Natural killer cell treated with Interleukin-12 subunit alpha and Interleukin-12 subunit beta and Interleukin-15 and Interleukin-18, amount 100 ng/mL, for 72 hours (primary cell): ENCODE measurements around the gene SYT1. TPM values are rescaled to one million over a fixed set of nuclear protein-coding genes. Genes with fewer than 3 reads are reported as not detected.

Experiments used
- ATAC-seq, 2 donors: fragments of 150-1000 bp; cut with Tn5 transposase in 1 of 2; sonication (Bioruptor Pico), chemical (Tn5 transposase) in 1 of 2; 2 replicates each; pipeline ENCODE4 v1.10.0; 2021
- DNase-seq: peaks from one replicate; pipeline ENCODE4 v3.0.0; 2022; ENCODE audit warnings: low spot score
- H3K27ac Mint-ChIP-seq, 2 donors: 1 replicate in 1 of 2; 2 replicates in 1 of 2; pipeline ENCODE4 v1.8.0; 2022; ENCODE audit warnings: mixed read lengths in 2 of 2, mild to moderate bottlenecking in 1 of 2, moderate library complexity in 1 of 2
- H3K27me3 Mint-ChIP-seq, 2 donors: 1 replicate in 1 of 2; 2 replicates in 1 of 2; pipeline ENCODE4 v1.8.0; 2022; ENCODE audit warnings: mixed read lengths in 2 of 2
- H3K36me3 Mint-ChIP-seq: one replicate; pipeline ENCODE4 v1.8.0; 2022; ENCODE audit warnings: mixed read lengths
- H3K4me1 Mint-ChIP-seq, 2 donors: 1 replicate in 1 of 2; 2 replicates in 1 of 2; pipeline ENCODE4 v1.8.0; 2022; ENCODE audit warnings: low read depth in 2 of 2, mixed read lengths in 2 of 2, mild to moderate bottlenecking in 1 of 2
- H3K4me3 Mint-ChIP-seq: one replicate; pipeline ENCODE4 v1.8.0; 2022; ENCODE audit warnings: mixed read lengths
- H3K9me3 Mint-ChIP-seq: 2 replicates; pipeline ENCODE4 v1.8.0; 2022; ENCODE audit warnings: mixed read lengths
- total RNA-seq, 2 donors: library from RNA; stranded (reverse); gene quantifications; one replicate each; pipeline ENCODE4 v1.2.3, GENCODE V29; 2022

Gene SYT1
- total RNA-seq, 2 donors from 2014 or later = not detected

GRCh38 chr12:79374545-79374944, 510.0 kb downstream of the SYT1 start:
- Mint-ChIP-seq H3K27ac (no peak overlapping the region), H3K36me3 (no peaks in the 10 kb centered on the region), H3K4me3 (no peak overlapping the region), H3K27me3 (no peaks in the 10 kb centered on the region), H3K4me1 (no peaks in the 10 kb centered on the region), H3K9me3 (no peaks in the 10 kb centered on the region)
- no peak for DNase-seq
- no peak for ATAC-seq

- Mint-ChIP-seq H3K27ac (no peak overlapping the region), H3K4me3 (no peak overlapping the region), H3K27me3 (no peaks in the 10 kb centered on the region), H3K4me1 (no peaks in the 10 kb centered on the region), H3K36me3 (no peaks in the 10 kb centered on the region), H3K9me3 (no peaks in the 10 kb centered on the region)
- ATAC-seq (no peak), DNase-seq (no peak)
Measured at GRCh38 chr12:79375050-79375449, 510.5 kb downstream of the SYT1 start.

- Mint-ChIP-seq H3K27me3 (no peaks in the 10 kb centered on the region), H3K36me3 (no peaks in the 10 kb centered on the region), H3K4me3 (no peak overlapping the region), H3K27ac (no peak overlapping the region), H3K4me1 (no peaks in the 10 kb centered on the region), H3K9me3 (no peaks in the 10 kb centered on the region)
- DNase-seq = no peak
- no peak for ATAC-seq
Measured at GRCh38 chr12:79378496-79378895, 513.9 kb downstream of the SYT1 start.

GRCh38 chr12:79380402-79380801, 515.8 kb downstream of the SYT1 start:
- Mint-ChIP-seq H3K27ac (no peak overlapping the region), H3K4me3 (no peak overlapping the region), H3K9me3 (no peaks in the 10 kb centered on the region), H3K4me1 (no peaks in the 10 kb centered on the region), H3K27me3 (no peaks in the 10 kb centered on the region), H3K36me3 (no peaks in the 10 kb centered on the region)
- DNase-seq (no peak), ATAC-seq (no peak)

- DNase-seq = no peak
- Mint-ChIP-seq H3K4me1 (no peaks in the 10 kb centered on the region), H3K27me3 (no peaks in the 10 kb centered on the region), H3K9me3 (peaks cover under 1% of the 10 kb centered on the region), H3K36me3 (no peaks in the 10 kb centered on the region), H3K4me3 (no peak overlapping the region), H3K27ac (no peak overlapping the region)
- no peak for ATAC-seq
Measured at GRCh38 chr12:79381248-79382208, 517.0 kb downstream of the SYT1 start.

- ATAC-seq (no peak), DNase-seq (no peak)
- Mint-ChIP-seq H3K36me3 (no peaks in the 10 kb centered on the region), H3K9me3 (peaks cover 3% of the 10 kb centered on the region), H3K27me3 (no peaks in the 10 kb centered on the region), H3K27ac (no peak overlapping the region), H3K4me3 (no peak overlapping the region), H3K4me1 (no peaks in the 10 kb centered on the region)
Measured at GRCh38 chr12:79384551-79384950, 520.0 kb downstream of the SYT1 start.

GRCh38 chr12:79388011-79388410, 523.4 kb downstream of the SYT1 start:
- H3K9me3 Mint-ChIP-seq = peaks cover 9% of the 10 kb centered on the region
- no peaks in the 10 kb centered on the region for H3K36me3 Mint-ChIP-seq
- H3K27ac Mint-ChIP-seq = no peak overlapping the region
- no peaks in the 10 kb centered on the region for H3K27me3 Mint-ChIP-seq
- H3K4me1 Mint-ChIP-seq = no peaks in the 10 kb centered on the region
- H3K4me3 Mint-ChIP-seq = no peak overlapping the region
- no peak for DNase-seq
- ATAC-seq = no peak

- Mint-ChIP-seq H3K27ac (no peak overlapping the region), H3K4me3 (no peak overlapping the region), H3K36me3 (no peaks in the 10 kb centered on the region), H3K4me1 (no peaks in the 10 kb centered on the region), H3K9me3 (peaks cover 9% of the 10 kb centered on the region), H3K27me3 (peaks cover 0 to 2% of the 10 kb centered on the region in 2 donors)
- DNase-seq = no peak
- no peak for ATAC-seq
Measured at GRCh38 chr12:79393842-79394241, 529.3 kb downstream of the SYT1 start.

- ATAC-seq (no peak), DNase-seq (no peak)
- Mint-ChIP-seq H3K36me3 (no peaks in the 10 kb centered on the region), H3K4me3 (no peak overlapping the region), H3K27ac (no peak overlapping the region), H3K9me3 (peaks cover 7% of the 10 kb centered on the region), H3K4me1 (no peaks in the 10 kb centered on the region), H3K27me3 (peaks cover 0 to 2% of the 10 kb centered on the region in 2 donors)
Measured at GRCh38 chr12:79397609-79398008, 533.0 kb downstream of the SYT1 start.

- Mint-ChIP-seq H3K27ac (no peak overlapping the region), H3K4me1 (no peaks in the 10 kb centered on the region), H3K4me3 (no peak overlapping the region), H3K36me3 (no peaks in the 10 kb centered on the region), H3K9me3 (peaks cover 3% of the 10 kb centered on the region), H3K27me3 (no peaks in the 10 kb centered on the region)
- ATAC-seq (no peak), DNase-seq (no peak)
Measured at GRCh38 chr12:79400481-79400880, 535.9 kb downstream of the SYT1 start.

GRCh38 chr12:79402606-79403005, 538.0 kb downstream of the SYT1 start:
- no peak overlapping the region for H3K27ac Mint-ChIP-seq
- H3K9me3 Mint-ChIP-seq = peaks cover 3% of the 10 kb centered on the region
- H3K36me3 Mint-ChIP-seq = no peaks in the 10 kb centered on the region
- DNase-seq (no peak), ATAC-seq (no peak)
- no peak overlapping the region for H3K4me3 Mint-ChIP-seq
- H3K27me3 Mint-ChIP-seq = no peaks in the 10 kb centered on the region
- H3K4me1 Mint-ChIP-seq = no peaks in the 10 kb centered on the region

- Mint-ChIP-seq H3K4me1 (no peaks in the 10 kb centered on the region), H3K27ac (no peak overlapping the region), H3K36me3 (no peaks in the 10 kb centered on the region), H3K4me3 (no peak overlapping the region), H3K9me3 (no peaks in the 10 kb centered on the region), H3K27me3 (no peaks in the 10 kb centered on the region)
- DNase-seq = no peak
- ATAC-seq = no peak
Measured at GRCh38 chr12:79406993-79407392, 542.4 kb downstream of the SYT1 start.

GRCh38 chr12:79407671-79408622, 543.4 kb downstream of the SYT1 start:
- H3K4me3 Mint-ChIP-seq = no peak overlapping the region
- no peaks in the 10 kb centered on the region for H3K27me3 Mint-ChIP-seq
- no peaks in the 10 kb centered on the region for H3K36me3 Mint-ChIP-seq
- ATAC-seq (no peak), DNase-seq (no peak)
- no peak overlapping the region for H3K27ac Mint-ChIP-seq
- no peaks in the 10 kb centered on the region for H3K4me1 Mint-ChIP-seq
- H3K9me3 Mint-ChIP-seq = no peaks in the 10 kb centered on the region

- ATAC-seq (no peak), DNase-seq (no peak)
- Mint-ChIP-seq H3K36me3 (no peaks in the 10 kb centered on the region), H3K27ac (no peak overlapping the region), H3K4me1 (no peaks in the 10 kb centered on the region), H3K27me3 (no peaks in the 10 kb centered on the region), H3K4me3 (no peak overlapping the region), H3K9me3 (no peaks in the 10 kb centered on the region)
Measured at GRCh38 chr12:79408689-79409088, 544.1 kb downstream of the SYT1 start.
